OCI-LY7 (cell line): ENCODE measurements around the gene C6orf89. TPM values are rescaled to one million over a fixed set of nuclear protein-coding genes. Genes with fewer than 3 reads are reported as not detected.
"Not testable (repeated sequence)": the region's sequence is repeated elsewhere in the genome, so short reads cannot be mapped to it uniquely, and the experiment has no call there.

Experiments used
- BruUV-seq: library from RNA; stranded (reverse); fragments of 400-500 nt; replicated peaks from 2 replicates; lab custom pipeline; 2021; lab: Mats Ljungman, UMichigan
- CTCF ChIA-PET: fragments of 300-600 bp; sonication (Branson Sonifier 250); formaldehyde crosslinking; loops from one replicate; lab custom pipeline; 2022; ENCODE audit warnings: antibody characterized with exemption; ENCODE audit not compliant: unreplicated experiment; lab: Charles Lee
- POLR2A ChIA-PET: fragments of 300-600 bp; sonication (Branson Sonifier 250); formaldehyde crosslinking; loops from one replicate; lab custom pipeline; 2022; ENCODE audit warnings: antibody characterized with exemption; lab: Charles Lee
- DNase-seq: peaks from one replicate; pipeline ENCODE4 v3.0.0-alpha.2; 2015; ENCODE audit warnings: low spot score
- H2AFZ ChIP-seq: fragments of 200-600 bp; sonication (generic), shearing (Covaris generic); 2 replicates; pipeline ENCODE4 v1.6.1; 2014; ENCODE audit warnings: mild to moderate bottlenecking, antibody characterized with exemption, low read length, moderate library complexity
- H3K27ac ChIP-seq: fragments of 200-600 bp; sonication (generic); 2 replicates; pipeline ENCODE4 v1.5.1; 2014; ENCODE audit warnings: mixed run types, low read depth, mild to moderate bottlenecking, moderate library complexity, low read length, inconsistent platforms; ENCODE audit not compliant: poor library complexity, severe bottlenecking
- H3K36me3 ChIP-seq: fragments of 200-600 bp; sonication (generic); 2 replicates; pipeline ENCODE4 v1.6.1; 2014; ENCODE audit warnings: mild to moderate bottlenecking, antibody characterized with exemption, low read length, moderate library complexity, mixed read lengths; ENCODE audit not compliant: insufficient read depth
- H3K4me1 ChIP-seq: fragments of 200-600 bp; sonication (generic); 2 replicates; pipeline ENCODE4 v1.5.1; 2014; ENCODE audit warnings: mild to moderate bottlenecking, low read length; ENCODE audit not compliant: insufficient read depth, poor library complexity, severe bottlenecking
- H3K4me2 ChIP-seq: fragments of 200-600 bp; sonication (generic); 2 replicates; pipeline ENCODE4 v1.6.1; 2014; ENCODE audit warnings: mild to moderate bottlenecking, low read length
- H3K4me3 ChIP-seq: fragments of 200-600 bp; sonication (generic); 2 replicates; pipeline ENCODE4 v1.5.1; 2014; ENCODE audit warnings: mild to moderate bottlenecking, low read depth, low read length; ENCODE audit not compliant: poor library complexity, severe bottlenecking
- H3K79me2 ChIP-seq: fragments of 200-600 bp; sonication (generic); 2 replicates; pipeline ENCODE4 v1.6.1; 2016; ENCODE audit warnings: low read depth, mild to moderate bottlenecking, low read length, moderate library complexity, mixed read lengths; ENCODE audit not compliant: insufficient read depth
- H3K9me2 ChIP-seq: fragments of 200-600 bp; sonication (generic); 2 replicates; pipeline ENCODE4 v1.6.1; 2016; ENCODE audit warnings: mild to moderate bottlenecking, low read length, mixed read lengths; ENCODE audit not compliant: insufficient read depth
- H3K9me3 ChIP-seq: fragments of 200-600 bp; sonication (generic); 2 replicates; pipeline ENCODE4 v1.6.1; 2014; ENCODE audit warnings: mild to moderate bottlenecking, mixed run types, low read length, mixed read lengths
- H4K20me1 ChIP-seq: fragments of 200-600 bp; sonication (generic); 2 replicates; pipeline ENCODE4 v1.6.1; 2014; ENCODE audit warnings: mild to moderate bottlenecking, antibody characterized with exemption, low read length, moderate library complexity, mixed read lengths; ENCODE audit not compliant: insufficient read depth
- EZH2phosphoT487 ChIP-seq: fragments of 200-600 bp; sonication (generic); IDR thresholded peaks from 2 replicates; pipeline ENCODE4 v1.6.1; 2018; ENCODE audit warnings: low read depth, borderline replicate concordance, mild to moderate bottlenecking, mixed run types, antibody characterized with exemption, low read length, moderate library complexity, mixed read lengths
- intact Hi-C: fragments of 100-400 bp; cut with micrococcal nuclease; formaldehyde crosslinking; loops from one replicate; pipeline ENCODE4 v1.10.0; 2022; ENCODE audit not compliant: unreplicated experiment
- total RNA-seq, 2 experiments: library from RNA; depleted of rRNA in 1 of 2; stranded (reverse); fragments of >200 nt in 1 of 2; shearing (Covaris generic) in 1 of 2; gene quantifications; 2 replicates each; pipeline ENCODE4 v1.2.3, GENCODE V29; 2014 to 2022
- TF ChIP-seq, protein P1 (sequence below): fragments of 200-600 bp; sonication (generic); conservative IDR thresholded peaks from 2 replicates; pipeline ENCODE4 v1.5.1; 2014; ENCODE audit warnings: mild to moderate bottlenecking, antibody characterized with exemption, low read length, moderate library complexity, mixed read lengths

Gene C6orf89
- total RNA-seq, 2 experiments from 2014 or later, result 20.1 to 25.7 TPM

DNA sequence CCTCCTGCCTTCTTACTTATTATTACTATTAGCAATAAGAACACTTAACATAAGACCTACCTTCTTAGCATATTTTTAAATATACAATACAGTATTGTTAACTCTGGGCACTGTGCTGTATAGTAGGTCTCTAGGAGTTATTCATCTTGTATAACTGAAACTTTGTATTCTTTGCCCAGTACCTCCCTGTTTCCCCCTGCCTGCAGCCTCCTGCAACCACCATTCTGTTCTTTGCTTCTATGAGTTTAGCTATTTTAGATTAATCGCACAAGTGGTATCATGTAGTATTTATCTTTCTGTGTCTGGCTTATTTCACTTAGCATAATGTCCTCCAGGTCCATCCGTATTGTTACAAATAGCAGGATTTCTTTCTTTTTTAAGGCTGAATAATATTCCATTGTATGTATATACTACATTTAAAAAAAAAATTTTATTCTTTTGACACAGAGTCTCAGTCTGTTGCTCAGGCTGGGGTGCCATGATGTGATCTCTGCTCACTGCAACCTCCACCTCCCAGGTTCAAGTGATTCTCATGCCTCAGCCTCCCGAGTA lies 4.4 kb downstream of the C6orf89 start:
- intact Hi-C loops, result no loop called here
- H3K9me2 ChIP-seq, result no peaks in the 10 kb centered on the region

GRCh38 chr6:36891153-36891552 lies 5.4 kb downstream of the C6orf89 start:
- H3K4me3 ChIP-seq, H4K20me1 ChIP-seq, BruUV-seq, H3K4me2 ChIP-seq, H3K36me3 ChIP-seq, DNase-seq, H3K9me3 ChIP-seq, intact Hi-C loops, POLR2A ChIA-PET, H3K27ac ChIP-seq, H2AFZ ChIP-seq, H3K9me2 ChIP-seq: not testable (repeated sequence)
- Histone ChIP-seq H3K79me2 (peaks cover 20% of the 10 kb centered on the region; the same call in 1 of the 2 replicates), H3K4me1 (peaks cover 15% of the 10 kb centered on the region)
- CTCF ChIA-PET, result interaction anchor here (0.6 kb wide), 1 partner anchor 117 kb away, joined by 3 read pairs; no protein-coding TSS in a partner anchor

More for the DNA sequence above, 4.4 kb downstream of the C6orf89 start:
- H3K79me2 ChIP-seq, result peaks cover 21% of the 10 kb centered on the region; the same call in 1 of the 2 replicates
- no peaks in the 10 kb centered on the region for H4K20me1 ChIP-seq
- H3K9me3 ChIP-seq, result no peaks in the 10 kb centered on the region
- TF ChIP-seq EZH2phosphoT487, result no peak
- TF ChIP-seq, protein P1, sequence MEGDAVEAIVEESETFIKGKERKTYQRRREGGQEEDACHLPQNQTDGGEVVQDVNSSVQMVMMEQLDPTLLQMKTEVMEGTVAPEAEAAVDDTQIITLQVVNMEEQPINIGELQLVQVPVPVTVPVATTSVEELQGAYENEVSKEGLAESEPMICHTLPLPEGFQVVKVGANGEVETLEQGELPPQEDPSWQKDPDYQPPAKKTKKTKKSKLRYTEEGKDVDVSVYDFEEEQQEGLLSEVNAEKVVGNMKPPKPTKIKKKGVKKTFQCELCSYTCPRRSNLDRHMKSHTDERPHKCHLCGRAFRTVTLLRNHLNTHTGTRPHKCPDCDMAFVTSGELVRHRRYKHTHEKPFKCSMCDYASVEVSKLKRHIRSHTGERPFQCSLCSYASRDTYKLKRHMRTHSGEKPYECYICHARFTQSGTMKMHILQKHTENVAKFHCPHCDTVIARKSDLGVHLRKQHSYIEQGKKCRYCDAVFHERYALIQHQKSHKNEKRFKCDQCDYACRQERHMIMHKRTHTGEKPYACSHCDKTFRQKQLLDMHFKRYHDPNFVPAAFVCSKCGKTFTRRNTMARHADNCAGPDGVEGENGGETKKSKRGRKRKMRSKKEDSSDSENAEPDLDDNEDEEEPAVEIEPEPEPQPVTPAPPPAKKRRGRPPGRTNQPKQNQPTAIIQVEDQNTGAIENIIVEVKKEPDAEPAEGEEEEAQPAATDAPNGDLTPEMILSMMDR, result no peak
- BruUV-seq, result no TSS peak
- H3K27ac ChIP-seq, result no peak overlapping the region
- no peak overlapping the region for H3K4me3 ChIP-seq
- peaks cover 19% of the 10 kb centered on the region for H3K4me1 ChIP-seq
- DNase-seq, result no peak
- no peak overlapping the region for H3K4me2 ChIP-seq
- POLR2A ChIA-PET, result interaction anchor here (0.6 to 1.1 kb wide), 3 partner anchors 12 to 291 kb away, joined by 3 to 5 read pairs (median 4); no protein-coding TSS in a partner anchor
- H3K36me3 ChIP-seq, result peaks cover 7% of the 10 kb centered on the region; the same call in 1 of the 2 replicates
- CTCF ChIA-PET, result interaction anchor here (0.6 kb wide), 1 partner anchor 118 kb away, joined by 3 read pairs; no protein-coding TSS in a partner anchor
- H2AFZ ChIP-seq, result no peak overlapping the region

- H2AFZ ChIP-seq, result no peak overlapping the region
- H3K4me3 ChIP-seq, result no peak overlapping the region
- peaks cover 10% of the 10 kb centered on the region; the same call in 1 of the 2 replicates for H3K36me3 ChIP-seq
- no peaks in the 10 kb centered on the region for H3K9me3 ChIP-seq
- no peak for DNase-seq
- no TSS peak for BruUV-seq
- ChIA-PET CTCF (interaction anchor here (0.6 kb wide), 1 partner anchor 63 kb away, joined by 3 read pairs; no protein-coding TSS in a partner anchor), POLR2A (no interaction called here)
- H3K79me2 ChIP-seq, result no peaks in the 10 kb centered on the region
- intact Hi-C loops, result no loop called here
- H3K27ac ChIP-seq, result no peak overlapping the region
- no peak for TF ChIP-seq EZH2phosphoT487
- no peaks in the 10 kb centered on the region for H4K20me1 ChIP-seq
- H3K4me1 ChIP-seq, result peaks cover 4% of the 10 kb centered on the region
- no peaks in the 10 kb centered on the region for H3K9me2 ChIP-seq
- no peak overlapping the region for H3K4me2 ChIP-seq
Measured at GRCh38 chr6:36893976-36894932, 8.5 kb downstream of the C6orf89 start.
